Measurements from ENCODE around the gene TSKU.
"Not testable (repeated sequence)": the region's sequence is repeated elsewhere in the genome, so short reads cannot be mapped to it uniquely, and the experiment has no call there.

TSKU gene

GRCh38 chr11:76811259-76811658, 28.1 kb downstream of the TSKU start:
- H3K4me3 ChIP-seq (ENCODE audit: low read depth, low read length), result no peak overlapping the region
- ChIA-PET POLR2A (no interaction called here), CTCF (interaction anchor here (0.8 to 8.9 kb wide), 9 partner anchors 7 to 228 kb away, joined by 3 to 307 read pairs (median 14); no protein-coding TSS in a partner anchor)
- no peak for DNase-seq (ENCODE audit: low read depth, low spot score)
- TF ChIP-seq, protein P1, sequence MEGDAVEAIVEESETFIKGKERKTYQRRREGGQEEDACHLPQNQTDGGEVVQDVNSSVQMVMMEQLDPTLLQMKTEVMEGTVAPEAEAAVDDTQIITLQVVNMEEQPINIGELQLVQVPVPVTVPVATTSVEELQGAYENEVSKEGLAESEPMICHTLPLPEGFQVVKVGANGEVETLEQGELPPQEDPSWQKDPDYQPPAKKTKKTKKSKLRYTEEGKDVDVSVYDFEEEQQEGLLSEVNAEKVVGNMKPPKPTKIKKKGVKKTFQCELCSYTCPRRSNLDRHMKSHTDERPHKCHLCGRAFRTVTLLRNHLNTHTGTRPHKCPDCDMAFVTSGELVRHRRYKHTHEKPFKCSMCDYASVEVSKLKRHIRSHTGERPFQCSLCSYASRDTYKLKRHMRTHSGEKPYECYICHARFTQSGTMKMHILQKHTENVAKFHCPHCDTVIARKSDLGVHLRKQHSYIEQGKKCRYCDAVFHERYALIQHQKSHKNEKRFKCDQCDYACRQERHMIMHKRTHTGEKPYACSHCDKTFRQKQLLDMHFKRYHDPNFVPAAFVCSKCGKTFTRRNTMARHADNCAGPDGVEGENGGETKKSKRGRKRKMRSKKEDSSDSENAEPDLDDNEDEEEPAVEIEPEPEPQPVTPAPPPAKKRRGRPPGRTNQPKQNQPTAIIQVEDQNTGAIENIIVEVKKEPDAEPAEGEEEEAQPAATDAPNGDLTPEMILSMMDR (IDR thresholded peaks at IDR 0.05; ENCODE audit: insufficient read depth, low read length, missing control alignments), result no peak

DNA sequence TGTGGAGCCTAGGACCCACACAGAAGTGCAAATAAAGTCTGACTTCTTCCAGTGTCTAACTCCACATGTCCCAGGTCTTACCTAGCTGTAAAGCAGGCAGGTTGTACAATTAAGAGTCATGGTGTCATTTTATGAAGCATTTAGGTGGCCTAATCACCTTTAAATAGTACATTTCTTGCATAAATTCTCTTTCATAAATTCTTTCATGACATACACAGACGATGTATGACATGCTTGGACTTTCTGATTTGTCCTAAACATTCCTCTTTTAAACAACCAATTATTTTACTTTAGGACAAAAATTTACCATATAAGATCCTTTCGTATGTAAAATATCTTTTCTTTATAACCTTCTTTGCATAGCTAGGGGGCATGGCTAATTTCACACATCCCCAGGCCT, 31.3 kb downstream of the TSKU start:
- no peak for DNase-seq (ENCODE audit: low read depth, low spot score)
- POLR2A ChIA-PET, result no interaction called here
- CTCF ChIA-PET, result interaction anchor here (0.9 to 8.9 kb wide), 2 partner anchors 12 to 106 kb away, joined by 3 to 307 read pairs; no protein-coding TSS in a partner anchor
- TF ChIP-seq, protein P1 (IDR thresholded peaks at IDR 0.05; ENCODE audit: insufficient read depth, low read length, missing control alignments), result no peak
- H3K4me3 ChIP-seq (ENCODE audit: low read depth, low read length), result no peak overlapping the region

GRCh38 chr11:76815678-76816077, 32.5 kb downstream of the TSKU start:
- CTCF ChIA-PET, result interaction anchor here (0.9 to 8.9 kb wide), 5 partner anchors 6 to 104 kb away, joined by 3 to 307 read pairs (median 29); no protein-coding TSS in a partner anchor
- POLR2A ChIA-PET; H3K4me3 ChIP-seq (ENCODE audit: low read depth, low read length); DNase-seq (ENCODE audit: low read depth, low spot score): not testable (repeated sequence)

DNA sequence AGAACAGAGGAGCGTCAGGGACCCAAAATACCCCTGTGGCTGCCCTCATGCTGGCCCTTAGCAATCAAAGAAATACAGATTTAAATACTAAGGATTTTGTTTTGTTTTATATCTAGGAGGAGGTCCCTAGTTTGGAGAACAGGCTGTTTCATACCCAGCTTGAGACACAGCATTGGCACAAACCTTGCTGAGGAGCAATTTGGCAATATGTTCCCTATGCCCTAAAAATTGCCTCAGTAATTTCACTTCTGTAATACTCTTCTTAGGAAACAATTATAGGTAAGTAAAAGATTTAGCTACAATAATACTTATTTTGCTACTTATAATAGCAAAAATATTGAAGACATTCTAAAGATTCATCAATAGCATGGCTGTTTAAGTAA, 37.0 kb downstream of the TSKU start:
- H3K4me3 ChIP-seq (ENCODE audit: low read depth, low read length), result no peak overlapping the region
- DNase-seq (ENCODE audit: low read depth, low spot score), result no peak
- TF ChIP-seq, protein P1 (IDR thresholded peaks at IDR 0.05; ENCODE audit: insufficient read depth, low read length, missing control alignments), result no peak
- ChIA-PET POLR2A (no interaction called here), CTCF (interaction anchor here (1.1 to 5.4 kb wide), 3 partner anchors 11 to 100 kb away, joined by 3 to 54 read pairs (median 5); no protein-coding TSS in a partner anchor)

- DNase-seq (ENCODE audit: low read depth, low spot score); POLR2A ChIA-PET; H3K4me3 ChIP-seq (ENCODE audit: low read depth, low read length): not testable (repeated sequence)
- CTCF ChIA-PET, result interaction anchor here (1.0 kb wide), 1 partner anchor 99 kb away, joined by 4 read pairs; no protein-coding TSS in a partner anchor
Observed at GRCh38 chr11:76821396-76821795, 38.2 kb downstream of the TSKU start.

GRCh38 chr11:76822406-76822805, 39.2 kb downstream of the TSKU start:
- H3K4me3 ChIP-seq (ENCODE audit: low read depth, low read length), result no peak overlapping the region
- TF ChIP-seq, protein P1 (IDR thresholded peaks at IDR 0.05; ENCODE audit: insufficient read depth, low read length, missing control alignments), result no peak
- DNase-seq (ENCODE audit: low read depth, low spot score), result no peak
- ChIA-PET POLR2A (no interaction called here), CTCF (interaction anchor here (1.0 to 1.3 kb wide), 2 partner anchors 98 to 100 kb away, joined by 3 to 4 read pairs; no protein-coding TSS in a partner anchor)

GRCh38 chr11:76823481-76824028, 40.4 kb downstream of the TSKU start:
- TF ChIP-seq, protein P1 (IDR thresholded peaks at IDR 0.05; ENCODE audit: insufficient read depth, low read length, missing control alignments), result no peak
- CTCF ChIA-PET, result interaction anchor here (1.0 to 2.7 kb wide), 5 partner anchors 11 to 96 kb away, joined by 3 to 21 read pairs (median 6); no protein-coding TSS in a partner anchor
- H3K4me3 ChIP-seq (ENCODE audit: low read depth, low read length), result no peak overlapping the region
- POLR2A ChIA-PET, result interaction anchor here (0.6 kb wide), 2 partner anchors 96 to 225 kb away, joined by 3 to 4 read pairs; no protein-coding TSS in a partner anchor
- DNase-seq (ENCODE audit: low read depth, low spot score), result no peak

Data from AG04449 (cell line).